ENCODE data around the gene KISS1. TPM values are rescaled to one million over a fixed set of nuclear protein-coding genes. Genes with fewer than 3 reads are reported as not detected.

The KISS1 gene
- total RNA-seq, 1 experiment from 2014 or later, result 0.35 TPM

GRCh38 chr1:204155881-204156280, 40.4 kb downstream of the KISS1 start:
- CTCF ChIA-PET, result no interaction called here
- H3K27me3 Mint-ChIP-seq (ENCODE audit: low read depth), result peaks cover 22% of the 10 kb centered on the region

GRCh38 chr1:204154568-204155255, 41.6 kb downstream of the KISS1 start:
- Mint-ChIP-seq H3K9me3 (no peaks in the 10 kb centered on the region), H3K4me1 (peaks cover 10% of the 10 kb centered on the region), H3K4me3 (no peak overlapping the region), H3K27me3 (ENCODE audit: low read depth) (peaks cover 29% of the 10 kb centered on the region), H3K36me3 (no peaks in the 10 kb centered on the region), H3K27ac (no peak overlapping the region)
- TF ChIP-seq AR (CRISPR knock-in tag; IDR thresholded peaks at IDR 0.05) (no peak), NR1H2 (CRISPR knock-in tag; IDR thresholded peaks at IDR 0.05) (no peak)
- ATAC-seq (no peak), DNase-seq (ENCODE audit: low spot score) (no peak)
- CTCF ChIA-PET, result interaction anchor here (0.6 to 1.8 kb wide), 6 partner anchors 8 to 244 kb away, joined by 3 to 9 read pairs (median 4); no protein-coding TSS in a partner anchor
- POLR2A ChIA-PET, result no interaction called here

More at GRCh38 chr1:204155881-204156280, 40.4 kb downstream of the KISS1 start:
- Mint-ChIP-seq H3K9me3 (no peaks in the 10 kb centered on the region), H3K4me1 (peaks cover under 1% of the 10 kb centered on the region; the same call in 1 of the 2 replicates), H3K4me3 (no peak overlapping the region), H3K36me3 (no peaks in the 10 kb centered on the region), H3K27ac (no peak overlapping the region)
- POLR2A ChIA-PET, result no interaction called here
- TF ChIP-seq ZBTB43 (CRISPR knock-in tag; IDR thresholded peaks at IDR 0.05) (no peak), GABPB1 (CRISPR knock-in tag; IDR thresholded peaks at IDR 0.05) (no peak)
- ATAC-seq (no peak), DNase-seq (ENCODE audit: low spot score) (no peak)

GRCh38 chr1:204153667-204154066, 42.6 kb downstream of the KISS1 start:
- ChIA-PET POLR2A (no interaction called here), CTCF (interaction anchor here (0.8 to 1.8 kb wide), 3 partner anchors 9 to 245 kb away, joined by 4 to 9 read pairs (median 6); no protein-coding TSS in a partner anchor)
- DNase-seq (ENCODE audit: low spot score) (no peak), ATAC-seq (no peak)
- no peaks in the 10 kb centered on the region for H3K36me3 Mint-ChIP-seq
- no peak overlapping the region for H3K4me3 Mint-ChIP-seq
- TF ChIP-seq TCF7 (CRISPR knock-in tag; IDR thresholded peaks at IDR 0.05; ENCODE audit: low read depth), result no peak
- TF ChIP-seq ZNF138 (CRISPR knock-in tag; conservative IDR thresholded peaks at IDR 0.05), result no peak
- TF ChIP-seq NFE2L1 (CRISPR knock-in tag; IDR thresholded peaks at IDR 0.05), result no peak
- H3K27ac Mint-ChIP-seq, result no peak overlapping the region
- no peaks in the 10 kb centered on the region for H3K9me3 Mint-ChIP-seq
- peaks cover 20% of the 10 kb centered on the region for H3K4me1 Mint-ChIP-seq
- peaks cover 29% of the 10 kb centered on the region for H3K27me3 Mint-ChIP-seq (ENCODE audit: low read depth)

GRCh38 chr1:204152310-204153044, 43.8 kb downstream of the KISS1 start:
- ATAC-seq, result peak; percentile 5

More at GRCh38 chr1:204152310-204153044, 43.8 kb downstream of the KISS1 start:
- peaks cover 29% of the 10 kb centered on the region for H3K27me3 Mint-ChIP-seq (ENCODE audit: low read depth)
- no peaks in the 10 kb centered on the region for H3K9me3 Mint-ChIP-seq
- CTCF ChIA-PET, result interaction anchor here (0.6 to 3.1 kb wide), 15 partner anchors 10 to 648 kb away, joined by 3 to 29 read pairs (median 5); partner anchors contain the start of gene GOLT1A
- H3K36me3 Mint-ChIP-seq, result no peaks in the 10 kb centered on the region
- H3K4me1 Mint-ChIP-seq, result peaks cover 32% of the 10 kb centered on the region
- TF ChIP-seq RELA (CRISPR knock-in tag; IDR thresholded peaks at IDR 0.05; ENCODE audit: borderline replicate concordance) (0 out of 2 replicates have a peak, but pooled peaks have one; percentile 26), AR (CRISPR knock-in tag; IDR thresholded peaks at IDR 0.05) (no peak), NR3C1 (CRISPR knock-in tag; conservative IDR thresholded peaks at IDR 0.05; ENCODE audit: low read depth) (0 out of 2 replicates have a peak, but pooled peaks have one; percentile 17)
- H3K4me3 Mint-ChIP-seq, result peak overlapping the region; percentile 70
- no peak for DNase-seq (ENCODE audit: low spot score)
- POLR2A ChIA-PET, result interaction anchor here (1.3 to 1.4 kb wide), 2 partner anchors 10 to 16 kb away, joined by 3 to 4 read pairs; no protein-coding TSS in a partner anchor
- no peak overlapping the region for H3K27ac Mint-ChIP-seq
